Activated CD4-positive, alpha-beta T cell treated with anti-CD3 and anti-CD28 coated beads, Interleukin-2, amount 10 ng/mL, durations not matched to agents 24 days and 14 days (primary cell): ENCODE data around the gene MEGF11. TPM values are rescaled to one million over a fixed set of nuclear protein-coding genes. Genes with fewer than 3 reads are reported as not detected.
A peak's percentile ranks its signal among the peaks of the same experiment; 100 is the strongest.

Experiments
- DNase-seq: peaks from one replicate; pipeline ENCODE4 v3.0.0; 2022
- H3K27ac Mint-ChIP-seq: one replicate; pipeline ENCODE4 v1.8.0; 2022; ENCODE audit warnings: mild to moderate bottlenecking, mixed read lengths
- H3K27me3 Mint-ChIP-seq: one replicate; pipeline ENCODE4 v1.8.0; 2022; ENCODE audit warnings: mixed read lengths
- H3K36me3 Mint-ChIP-seq: one replicate; pipeline ENCODE4 v1.8.0; 2022; ENCODE audit warnings: low read depth, mild to moderate bottlenecking, mixed read lengths
- H3K4me1 Mint-ChIP-seq: one replicate; pipeline ENCODE4 v1.8.0; 2021; ENCODE audit warnings: mixed read lengths
- H3K4me3 Mint-ChIP-seq: one replicate; pipeline ENCODE4 v1.8.0; 2022; ENCODE audit warnings: mild to moderate bottlenecking, moderate library complexity, mixed read lengths
- H3K9me3 Mint-ChIP-seq: one replicate; pipeline ENCODE4 v1.8.0; 2021; ENCODE audit warnings: mixed read lengths
- intact Hi-C: fragments of 100-400 bp; cut with micrococcal nuclease; formaldehyde crosslinking; loops from one replicate; pipeline ENCODE4 v1.15.1; 2023
- total RNA-seq: library from RNA; stranded (reverse); gene quantifications from 2 replicates; pipeline ENCODE4 v1.2.3, GENCODE V29; 2022

Gene MEGF11
- total RNA-seq, 1 donor from 2014 or later = not detected

DNA sequence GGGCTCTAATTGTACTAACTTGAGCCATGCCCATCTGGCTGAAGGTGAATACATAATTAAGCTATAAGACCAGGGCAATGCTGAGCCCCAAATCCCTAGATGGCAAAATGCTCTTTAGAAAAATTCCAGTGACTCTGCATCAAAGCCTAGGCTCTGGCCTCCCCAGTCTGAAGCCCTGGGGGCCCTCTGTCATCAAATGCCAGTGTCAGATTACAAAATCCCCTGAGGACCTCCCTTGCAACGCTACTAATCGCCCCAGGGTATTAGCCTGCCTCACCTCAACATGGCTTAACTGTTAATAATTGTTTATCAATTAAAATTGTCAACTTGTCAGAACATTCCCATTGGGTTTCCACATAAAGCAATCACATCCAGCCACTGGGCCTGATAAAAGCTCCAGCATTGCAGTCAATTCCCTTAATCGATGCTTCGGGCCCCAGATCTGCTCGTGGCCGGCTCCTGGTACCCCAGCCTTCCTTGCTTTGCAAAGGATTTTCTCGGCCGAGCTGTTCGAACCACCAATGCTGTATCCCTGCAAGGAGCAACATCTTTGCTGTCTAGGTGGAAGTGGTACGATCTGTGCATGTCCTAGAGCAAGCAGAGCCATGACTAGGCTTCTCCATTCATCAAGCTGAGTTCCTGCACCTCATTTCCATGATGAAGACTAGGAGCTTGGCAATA lies 151.7 kb downstream of the MEGF11 start:
- Mint-ChIP-seq H3K9me3 (no peaks in the 10 kb centered on the region), H3K27me3 (peaks cover 5% of the 10 kb centered on the region), H3K27ac (no peak overlapping the region), H3K4me3 (no peak overlapping the region), H3K4me1 (peaks cover 6% of the 10 kb centered on the region), H3K36me3 (no peaks in the 10 kb centered on the region)
- intact Hi-C loops = no loop called here
- DNase-seq = no peak

- no peak for DNase-seq
- intact Hi-C loops = no loop called here
These were observed 152.8 kb downstream of the MEGF11 start for GRCh38 chr15:66100761-66101160.

GRCh38 chr15:66099950-66100671 lies 153.4 kb downstream of the MEGF11 start:
- intact Hi-C loops = no loop called here
- Mint-ChIP-seq H3K27ac (no peak overlapping the region), H3K4me3 (no peak overlapping the region), H3K9me3 (no peaks in the 10 kb centered on the region), H3K27me3 (peaks cover 7% of the 10 kb centered on the region), H3K4me1 (peaks cover 6% of the 10 kb centered on the region), H3K36me3 (no peaks in the 10 kb centered on the region)
- DNase-seq = no peak

More at GRCh38 chr15:66100761-66101160, 152.8 kb downstream of the MEGF11 start:
- Mint-ChIP-seq H3K27ac (no peak overlapping the region), H3K27me3 (peaks cover 5% of the 10 kb centered on the region), H3K9me3 (no peaks in the 10 kb centered on the region), H3K4me1 (peaks cover 6% of the 10 kb centered on the region), H3K4me3 (no peak overlapping the region), H3K36me3 (no peaks in the 10 kb centered on the region)

GRCh38 chr15:66098022-66098363 lies 155.6 kb downstream of the MEGF11 start:
- Mint-ChIP-seq H3K27ac (no peak overlapping the region), H3K36me3 (no peaks in the 10 kb centered on the region), H3K4me3 (no peak overlapping the region), H3K9me3 (no peaks in the 10 kb centered on the region), H3K27me3 (peaks cover 9% of the 10 kb centered on the region), H3K4me1 (peaks cover 6% of the 10 kb centered on the region)
- no peak for DNase-seq
- intact Hi-C loops = no loop called here

DNA sequence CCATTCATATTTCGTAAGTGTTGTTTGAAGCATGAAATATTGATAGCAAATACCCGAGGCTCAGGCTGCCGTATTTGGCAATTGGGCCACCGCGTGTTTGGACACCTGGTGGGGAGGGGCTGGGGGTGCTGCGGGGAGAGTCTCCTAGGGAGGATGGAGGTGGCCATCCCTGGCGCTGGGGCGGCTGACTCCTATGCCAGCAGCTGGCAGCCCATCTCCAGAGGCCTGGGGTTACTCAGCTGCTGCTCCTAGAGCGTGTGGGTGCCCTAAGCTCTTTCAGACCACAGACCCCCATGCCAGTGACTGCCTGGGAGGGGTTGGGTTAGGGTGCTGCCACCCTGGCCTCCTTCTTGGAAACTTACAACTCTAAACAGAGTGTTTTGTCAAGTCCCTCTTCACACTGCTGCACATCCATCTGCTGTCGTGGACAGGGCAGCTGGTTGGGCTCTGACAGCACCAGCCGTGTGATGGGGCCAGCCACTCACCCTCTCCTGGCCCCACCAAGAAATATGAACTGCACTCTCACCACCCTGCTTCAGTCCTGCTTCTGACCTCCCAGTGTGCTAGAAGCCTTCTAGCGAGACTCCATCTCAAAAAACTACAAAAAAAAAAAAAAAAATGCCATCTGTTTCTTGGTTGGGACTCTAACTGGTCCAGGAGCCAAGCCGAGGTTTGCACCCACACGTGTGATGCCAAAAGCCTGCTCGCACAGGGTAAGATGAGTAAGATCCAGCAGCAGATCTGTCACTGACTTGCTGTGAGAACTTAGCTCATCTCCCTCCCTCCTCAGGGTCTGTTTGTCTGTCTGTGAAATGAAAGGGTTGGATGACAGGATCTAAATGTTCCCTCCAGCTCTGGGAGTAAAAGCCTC lies 156.2 kb downstream of the MEGF11 start:
- H3K36me3 Mint-ChIP-seq = no peaks in the 10 kb centered on the region
- H3K4me1 Mint-ChIP-seq = peaks cover 6% of the 10 kb centered on the region
- H3K4me3 Mint-ChIP-seq = no peak overlapping the region
- H3K27ac Mint-ChIP-seq = no peak overlapping the region
- no peak for DNase-seq
- intact Hi-C loops = no loop called here
- H3K27me3 Mint-ChIP-seq = peaks cover 9% of the 10 kb centered on the region
- no peaks in the 10 kb centered on the region for H3K9me3 Mint-ChIP-seq

- Mint-ChIP-seq H3K9me3 (no peaks in the 10 kb centered on the region), H3K27ac (no peak overlapping the region), H3K36me3 (no peaks in the 10 kb centered on the region), H3K27me3 (peaks cover 9% of the 10 kb centered on the region), H3K4me3 (no peak overlapping the region), H3K4me1 (peaks cover 6% of the 10 kb centered on the region)
- no peak for DNase-seq
- intact Hi-C loops = no loop called here
These were observed 156.9 kb downstream of the MEGF11 start for GRCh38 chr15:66096688-66097058.

DNA sequence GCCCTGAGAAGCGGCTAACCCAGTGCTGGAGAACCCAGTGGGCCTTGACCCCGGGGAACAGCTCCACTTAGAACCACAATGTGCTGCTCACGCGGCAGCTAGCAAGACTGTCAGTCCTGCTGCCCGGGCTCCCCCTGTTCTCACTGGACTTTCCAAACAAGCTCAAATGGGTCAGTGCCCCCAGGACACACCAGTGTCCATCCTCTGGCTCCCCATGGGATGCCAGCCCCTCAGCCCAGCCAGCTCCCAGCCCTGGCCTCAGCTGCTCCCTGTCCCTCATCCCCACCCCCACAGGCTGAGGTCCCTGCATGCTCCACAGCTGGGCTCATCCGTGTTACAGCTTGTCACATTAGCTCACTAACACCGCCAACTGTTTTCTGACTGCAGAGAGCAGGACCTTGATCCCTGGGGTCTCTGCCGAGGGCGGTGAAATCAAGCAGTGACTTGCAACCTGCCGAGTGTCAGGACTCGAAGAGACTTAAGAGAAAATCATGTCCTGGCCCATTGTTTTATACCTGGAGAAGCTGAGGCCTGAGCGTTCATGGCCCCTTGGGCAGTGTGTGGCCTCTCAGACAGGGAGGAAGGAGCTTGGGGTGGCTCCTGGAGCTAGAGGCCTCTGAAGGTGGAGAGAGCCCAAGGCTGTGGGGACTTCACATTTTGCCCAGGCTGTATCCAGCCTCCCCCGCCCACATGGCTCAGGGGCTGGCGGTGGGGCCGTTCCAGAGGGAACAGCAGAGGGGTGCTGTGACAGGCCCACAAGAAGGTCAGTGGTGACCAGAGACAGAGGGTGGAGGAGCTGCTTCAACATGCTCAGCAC lies 157.5 kb downstream of the MEGF11 start:
- intact Hi-C loops = no loop called here
- DNase-seq = no peak
- H3K9me3 Mint-ChIP-seq = no peaks in the 10 kb centered on the region
- H3K4me3 Mint-ChIP-seq = no peak overlapping the region
- H3K4me1 Mint-ChIP-seq = peaks cover 2% of the 10 kb centered on the region
- H3K27ac Mint-ChIP-seq = no peak overlapping the region
- no peaks in the 10 kb centered on the region for H3K36me3 Mint-ChIP-seq
- peaks cover 12% of the 10 kb centered on the region for H3K27me3 Mint-ChIP-seq

DNA sequence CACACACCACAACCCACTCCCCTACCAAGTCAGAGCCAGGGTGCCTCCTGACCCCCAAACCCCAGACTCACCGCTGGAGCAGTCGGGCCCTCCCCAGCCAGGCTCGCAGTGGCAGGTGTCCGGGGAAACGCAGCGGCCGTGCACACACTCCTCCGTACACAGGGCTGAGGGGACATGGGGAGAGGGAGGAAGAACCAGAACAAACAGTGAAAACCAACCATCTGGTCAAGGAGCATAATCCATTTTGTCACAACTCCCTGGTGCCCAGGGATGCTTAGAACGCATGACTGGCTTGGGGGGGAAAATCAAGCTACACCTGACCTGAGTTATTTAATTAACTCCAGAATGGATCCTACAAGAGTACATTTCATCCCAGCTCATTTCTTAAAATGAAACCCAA lies 159.2 kb downstream of the MEGF11 start:
- Mint-ChIP-seq H3K27ac (no peak overlapping the region), H3K4me3 (no peak overlapping the region), H3K9me3 (no peaks in the 10 kb centered on the region), H3K36me3 (no peaks in the 10 kb centered on the region), H3K27me3 (peaks cover 19% of the 10 kb centered on the region), H3K4me1 (no peaks in the 10 kb centered on the region)
- intact Hi-C loops = no loop called here
- no peak for DNase-seq

GRCh38 chr15:66092053-66093016 lies 161.2 kb downstream of the MEGF11 start:
- H3K27me3 Mint-ChIP-seq = peaks cover 30% of the 10 kb centered on the region

GRCh38 chr15:66089509-66089908 lies 164.0 kb downstream of the MEGF11 start:
- Mint-ChIP-seq H3K36me3 (no peaks in the 10 kb centered on the region), H3K4me3 (no peak overlapping the region), H3K27ac (no peak overlapping the region), H3K27me3 (peaks cover 44% of the 10 kb centered on the region), H3K4me1 (no peaks in the 10 kb centered on the region), H3K9me3 (no peaks in the 10 kb centered on the region)
- no peak for DNase-seq
- intact Hi-C loops = loop anchor here (10.0 kb wide), 1 partner anchor 225 kb away; the partner anchor contains the start of gene RAB11A

More at GRCh38 chr15:66092053-66093016, 161.2 kb downstream of the MEGF11 start:
- Mint-ChIP-seq H3K9me3 (no peaks in the 10 kb centered on the region), H3K27ac (no peak overlapping the region), H3K4me3 (no peak overlapping the region), H3K4me1 (no peaks in the 10 kb centered on the region), H3K36me3 (no peaks in the 10 kb centered on the region)
- intact Hi-C loops = no loop called here
- no peak for DNase-seq

GRCh38 chr15:66089049-66089448 lies 164.5 kb downstream of the MEGF11 start:
- Mint-ChIP-seq H3K27ac (no peak overlapping the region), H3K36me3 (no peaks in the 10 kb centered on the region), H3K4me3 (no peak overlapping the region), H3K4me1 (no peaks in the 10 kb centered on the region), H3K9me3 (no peaks in the 10 kb centered on the region), H3K27me3 (peaks cover 42% of the 10 kb centered on the region)
- DNase-seq = no peak
- intact Hi-C loops = loop anchor here (10.0 kb wide), 1 partner anchor 224 kb away; the partner anchor contains the start of gene RAB11A

- intact Hi-C loops = loop anchor here (10.0 kb wide), 1 partner anchor 220 kb away; the partner anchor contains the start of gene RAB11A
- H3K4me3 Mint-ChIP-seq = no peak overlapping the region
- no peaks in the 10 kb centered on the region for H3K4me1 Mint-ChIP-seq
- peak; percentile 80 for DNase-seq
- H3K27me3 Mint-ChIP-seq = peaks cover 39% of the 10 kb centered on the region
- no peaks in the 10 kb centered on the region for H3K36me3 Mint-ChIP-seq
- H3K9me3 Mint-ChIP-seq = no peaks in the 10 kb centered on the region
- H3K27ac Mint-ChIP-seq = no peak overlapping the region
These were observed 168.4 kb downstream of the MEGF11 start for GRCh38 chr15:66085128-66085527.
